ENCODE results near the gene WDR46. TPM values are rescaled to one million over a fixed set of nuclear protein-coding genes. Genes with fewer than 3 reads are reported as not detected.
A peak's percentile ranks its signal among the peaks of the same experiment; 100 is the strongest.
"Not testable (repeated sequence)": the region's sequence is repeated elsewhere in the genome, so short reads cannot be mapped to it uniquely, and the experiment has no call there.

The WDR46 gene
- total RNA-seq, 1 experiment from 2014 or later, result 92.5 TPM

GRCh38 chr6:33294086-33294823 lies 5.2 kb upstream of the WDR46 start:
- in situ Hi-C loops (cut with HindIII; ENCODE audit: low pct_unique_long_range_greater_than_20kb, low sequenced_read_pairs), result no loop called here
- DNase-seq (ENCODE audit: low read depth), result no peak

DNA sequence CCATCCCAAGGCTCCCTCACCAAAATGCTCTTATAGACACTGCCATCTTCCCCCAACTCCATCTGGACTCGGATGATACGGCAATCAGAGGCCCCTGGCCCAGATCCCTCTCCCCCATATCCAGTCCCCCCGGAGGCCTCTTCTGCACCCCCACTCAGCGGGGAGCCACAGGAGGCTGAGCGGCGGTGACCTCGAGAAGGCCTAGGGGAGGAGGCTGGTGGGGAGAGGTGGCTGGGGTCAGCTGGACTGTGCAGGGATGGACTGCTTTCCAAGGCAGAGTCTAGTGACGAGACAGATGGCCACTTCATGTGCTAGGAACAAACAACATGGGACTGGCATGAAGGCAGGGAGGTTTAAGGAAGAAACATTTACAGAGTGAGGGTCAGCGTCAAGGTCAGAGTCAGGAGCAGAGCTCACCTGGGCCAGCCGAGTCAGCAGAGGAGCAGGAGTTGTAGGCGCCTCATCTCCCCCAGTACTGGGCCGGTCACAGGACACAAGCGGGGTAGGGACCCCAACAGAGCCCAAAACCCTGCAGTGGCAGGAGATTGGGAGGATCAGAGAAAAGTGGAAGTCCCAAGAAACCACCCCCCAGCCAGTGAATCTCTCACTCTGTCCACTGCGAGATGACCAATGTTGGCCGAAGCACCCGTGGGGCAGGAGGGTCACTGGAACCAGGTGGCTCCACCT lies 4.1 kb upstream of the WDR46 start:
- in situ Hi-C loops (cut with HindIII; ENCODE audit: low pct_unique_long_range_greater_than_20kb, low sequenced_read_pairs), result no loop called here
- no peak for DNase-seq (ENCODE audit: low read depth)

GRCh38 chr6:33290459-33290858 lies 1.4 kb upstream of the WDR46 start:
- DNase-seq (ENCODE audit: low read depth), result no peak
- in situ Hi-C loops (cut with HindIII; ENCODE audit: low pct_unique_long_range_greater_than_20kb, low sequenced_read_pairs), result no loop called here

DNA sequence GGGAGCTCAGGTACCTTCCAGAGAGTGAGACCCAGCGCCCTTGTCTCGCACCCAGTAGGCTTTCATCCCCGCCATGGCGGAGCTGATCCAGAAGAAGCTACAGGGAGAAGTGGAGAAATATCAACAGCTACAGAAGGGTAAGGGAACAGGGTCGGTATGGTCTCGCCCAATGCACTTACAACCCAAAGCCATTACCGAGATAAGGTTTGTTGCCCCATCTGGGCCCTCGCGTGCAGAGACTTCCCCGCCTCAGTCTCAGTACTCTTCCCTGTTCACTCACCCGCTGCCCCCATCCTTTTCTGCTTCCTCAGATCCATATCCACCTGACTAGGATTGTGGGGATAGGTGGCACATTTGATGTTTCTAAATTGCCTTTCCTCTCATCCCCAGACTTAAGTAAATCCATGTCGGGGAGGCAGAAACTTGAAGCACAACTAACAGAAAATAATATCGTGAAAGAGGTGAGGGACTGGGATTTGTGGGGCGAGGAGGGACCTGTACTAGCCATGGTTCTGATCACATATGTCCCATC lies 811 bp upstream of the WDR46 start:
- DNase-seq (ENCODE audit: low read depth), result no peak
- in situ Hi-C loops (cut with HindIII; ENCODE audit: low pct_unique_long_range_greater_than_20kb, low sequenced_read_pairs), result no loop called here

DNA sequence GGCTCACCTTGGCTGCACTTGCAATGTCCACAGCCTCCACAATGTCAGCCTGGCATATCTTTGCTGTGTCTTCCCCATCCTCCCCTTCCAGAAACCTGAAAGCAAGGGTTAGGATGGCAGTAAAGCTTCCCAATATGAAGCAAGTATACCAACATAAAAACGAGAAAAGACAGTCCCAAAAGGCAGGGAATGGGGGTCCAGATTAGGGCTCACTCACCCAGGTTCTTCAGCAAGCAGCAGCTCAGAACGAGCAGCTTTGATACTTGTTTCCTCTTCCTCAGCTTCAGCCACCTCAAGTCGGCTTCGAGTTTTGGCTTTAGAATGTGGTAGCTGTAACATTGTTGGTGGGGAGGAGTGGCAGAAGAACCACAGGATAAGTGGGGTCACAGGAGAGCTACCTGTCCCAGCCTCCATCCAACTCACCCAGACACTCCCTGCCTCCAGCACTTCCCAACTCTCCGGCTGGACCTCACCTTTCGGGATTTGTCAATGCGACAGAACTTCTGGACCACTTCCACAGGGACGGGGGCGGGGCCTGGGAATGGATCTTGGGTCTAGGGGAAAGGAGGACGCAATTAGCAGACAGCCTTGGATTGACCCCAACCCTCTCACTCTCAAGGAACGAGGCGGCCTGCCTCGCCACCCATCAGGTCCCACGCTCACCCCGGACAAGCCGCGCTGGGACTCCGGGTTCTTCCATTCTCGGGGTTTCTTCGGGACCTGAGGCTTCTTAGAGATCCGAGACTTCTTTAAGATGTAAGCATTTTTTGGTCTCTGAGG lies 708 bp downstream of the WDR46 start:
- in situ Hi-C loops (cut with HindIII; ENCODE audit: low pct_unique_long_range_greater_than_20kb, low sequenced_read_pairs), result no loop called here
- DNase-seq (ENCODE audit: low read depth), result no peak

GRCh38 chr6:33286946-33287914 lies 1.8 kb downstream of the WDR46 start:
- in situ Hi-C loops (cut with HindIII; ENCODE audit: low pct_unique_long_range_greater_than_20kb, low sequenced_read_pairs), result no loop called here
- DNase-seq (ENCODE audit: low read depth), result no peak

DNA sequence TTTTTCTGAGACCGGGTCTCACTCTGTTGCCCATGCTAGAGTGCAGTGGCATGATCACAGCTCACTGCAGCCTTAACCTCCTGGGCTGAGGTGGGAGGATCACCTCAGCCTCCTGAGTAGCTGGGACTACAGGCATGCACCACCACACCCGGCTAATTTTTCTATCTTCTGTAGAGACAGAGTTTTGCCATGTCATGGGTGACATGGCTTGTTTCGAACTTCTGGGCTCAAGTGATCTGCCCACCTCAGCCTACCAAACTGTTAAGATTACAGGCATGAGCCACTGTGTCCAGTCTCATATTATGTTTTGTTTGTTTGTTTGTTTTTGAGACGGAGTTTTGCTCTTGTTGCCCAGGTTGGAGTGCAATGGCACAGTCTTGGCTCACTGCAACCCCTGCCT lies 3.8 kb downstream of the WDR46 start:
- in situ Hi-C loops (cut with HindIII; ENCODE audit: low pct_unique_long_range_greater_than_20kb, low sequenced_read_pairs); DNase-seq (ENCODE audit: low read depth): not testable (repeated sequence)

GRCh38 chr6:33280539-33280938 lies 8.5 kb downstream of the WDR46 start:
- in situ Hi-C loops (cut with HindIII; ENCODE audit: low pct_unique_long_range_greater_than_20kb, low sequenced_read_pairs), result no loop called here
- DNase-seq (ENCODE audit: low read depth), result no peak

DNA sequence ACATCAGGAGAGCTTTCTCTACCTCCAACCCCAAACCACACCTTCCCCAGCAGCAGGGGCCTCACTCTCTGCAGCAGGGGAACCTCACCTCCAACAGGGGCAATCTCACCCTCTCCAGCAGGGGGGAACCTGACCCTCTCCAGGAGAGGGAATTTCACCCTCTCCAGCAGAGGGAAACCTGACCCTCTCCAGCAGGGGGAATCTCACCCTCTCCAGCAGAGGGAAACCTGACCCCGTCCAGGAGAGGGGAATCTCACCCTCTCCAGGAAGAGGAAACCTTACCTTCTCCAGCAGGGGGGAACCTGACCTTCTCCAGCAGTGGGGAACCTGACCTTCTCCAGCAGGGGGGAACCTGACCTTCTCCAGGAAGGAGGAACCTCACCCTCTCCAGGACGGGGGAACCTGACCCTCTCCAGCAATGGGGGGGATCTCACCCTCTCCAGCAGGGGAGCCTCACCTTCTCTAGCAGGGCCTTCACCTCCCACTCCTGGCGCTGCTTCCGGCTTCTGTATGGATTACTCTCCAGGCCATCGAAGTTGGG lies 9.0 kb downstream of the WDR46 start:
- peak; percentile 59 for DNase-seq (ENCODE audit: low read depth)
- in situ Hi-C loops (cut with HindIII; ENCODE audit: low pct_unique_long_range_greater_than_20kb, low sequenced_read_pairs), result no loop called here

DNA sequence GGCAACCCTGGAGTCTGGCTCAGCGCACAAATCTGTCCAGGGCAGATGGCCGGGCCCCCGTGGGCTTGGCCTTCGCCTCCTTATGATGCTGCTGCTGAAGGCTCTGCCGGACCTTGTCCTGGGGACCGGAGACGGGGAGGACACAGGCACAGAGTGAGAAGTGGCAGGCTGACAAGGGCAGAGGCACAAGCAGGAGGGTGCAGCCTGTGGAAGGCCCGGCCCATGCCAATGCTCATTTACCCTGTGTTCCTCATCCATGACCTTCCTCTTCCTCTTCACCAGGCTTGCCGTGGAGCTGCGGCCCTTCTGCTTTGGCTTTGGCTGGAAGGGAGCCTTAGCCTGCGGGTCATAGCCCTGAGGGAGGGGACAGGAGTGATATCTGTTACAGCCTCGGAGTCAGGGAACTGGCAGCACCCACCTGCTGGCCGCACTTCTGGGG lies 9.8 kb downstream of the WDR46 start:
- no peak for DNase-seq (ENCODE audit: low read depth)
- in situ Hi-C loops (cut with HindIII; ENCODE audit: low pct_unique_long_range_greater_than_20kb, low sequenced_read_pairs), result no loop called here

- no peak for DNase-seq (ENCODE audit: low read depth)
- in situ Hi-C loops (cut with HindIII; ENCODE audit: low pct_unique_long_range_greater_than_20kb, low sequenced_read_pairs), result no loop called here
Observed at GRCh38 chr6:33278810-33279209, 10.2 kb downstream of the WDR46 start.

- in situ Hi-C loops (cut with HindIII; ENCODE audit: low pct_unique_long_range_greater_than_20kb, low sequenced_read_pairs), result no loop called here
- no peak for DNase-seq (ENCODE audit: low read depth)
Observed at GRCh38 chr6:33278392-33278741, 10.7 kb downstream of the WDR46 start.

- in situ Hi-C loops (cut with HindIII; ENCODE audit: low pct_unique_long_range_greater_than_20kb, low sequenced_read_pairs), result no loop called here
- DNase-seq (ENCODE audit: low read depth), result no peak
Observed at GRCh38 chr6:33277663-33278391, 11.2 kb downstream of the WDR46 start.

DNA sequence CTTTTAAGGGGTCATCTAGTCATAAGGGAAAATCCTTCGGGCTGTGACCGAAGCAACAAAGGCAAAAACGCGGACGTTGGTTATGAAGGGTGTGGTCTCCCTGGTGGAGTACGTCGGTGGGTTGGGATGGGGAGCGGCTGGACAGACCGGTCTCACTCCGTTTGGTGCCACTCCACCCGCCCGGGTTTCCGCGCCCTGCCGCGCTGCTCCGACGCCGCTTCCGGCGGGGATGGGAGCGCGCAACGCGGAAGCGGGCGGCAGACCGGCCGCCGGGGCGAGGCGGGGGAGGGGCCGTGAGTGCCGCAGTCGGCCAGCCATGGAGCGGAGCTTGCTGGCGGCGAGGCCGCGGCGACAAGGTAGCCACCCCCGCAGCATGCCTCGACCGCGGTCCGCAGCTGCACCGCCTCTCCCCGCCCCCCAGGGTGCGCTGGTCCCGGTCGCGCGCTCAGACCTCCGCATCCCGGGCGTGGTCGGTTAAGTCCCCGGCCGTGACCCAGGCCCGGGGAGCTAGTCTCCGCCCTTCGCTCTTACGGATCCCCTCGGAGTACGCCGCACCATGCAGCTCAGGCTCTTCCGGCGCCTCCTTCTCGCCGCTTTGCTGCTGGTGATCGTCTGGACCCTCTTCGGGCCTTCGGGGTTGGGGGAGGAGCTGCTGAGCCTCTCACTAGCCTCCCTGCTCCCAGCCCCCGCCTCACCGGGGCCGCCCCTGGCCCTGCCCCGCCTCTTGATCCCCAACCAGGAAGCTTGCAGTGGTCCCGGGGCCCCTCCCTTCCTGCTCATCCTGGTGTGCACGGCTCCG lies 12.0 kb downstream of the WDR46 start, which contains the start of gene B3GALT4:
Gene B3GALT4, plus strand, starts transcription at position 260 of the 799 bp plus-strand sequence. Its CDS starts 297 bp downstream, at position 557.
- DNase-seq (ENCODE audit: low read depth), result no peak
- in situ Hi-C loops (cut with HindIII; ENCODE audit: low pct_unique_long_range_greater_than_20kb, low sequenced_read_pairs), result no loop called here

- in situ Hi-C loops (cut with HindIII; ENCODE audit: low pct_unique_long_range_greater_than_20kb, low sequenced_read_pairs), result no loop called here
- no peak for DNase-seq (ENCODE audit: low read depth)
Observed at GRCh38 chr6:33276581-33276863, 12.5 kb downstream of the WDR46 start.

DNA sequence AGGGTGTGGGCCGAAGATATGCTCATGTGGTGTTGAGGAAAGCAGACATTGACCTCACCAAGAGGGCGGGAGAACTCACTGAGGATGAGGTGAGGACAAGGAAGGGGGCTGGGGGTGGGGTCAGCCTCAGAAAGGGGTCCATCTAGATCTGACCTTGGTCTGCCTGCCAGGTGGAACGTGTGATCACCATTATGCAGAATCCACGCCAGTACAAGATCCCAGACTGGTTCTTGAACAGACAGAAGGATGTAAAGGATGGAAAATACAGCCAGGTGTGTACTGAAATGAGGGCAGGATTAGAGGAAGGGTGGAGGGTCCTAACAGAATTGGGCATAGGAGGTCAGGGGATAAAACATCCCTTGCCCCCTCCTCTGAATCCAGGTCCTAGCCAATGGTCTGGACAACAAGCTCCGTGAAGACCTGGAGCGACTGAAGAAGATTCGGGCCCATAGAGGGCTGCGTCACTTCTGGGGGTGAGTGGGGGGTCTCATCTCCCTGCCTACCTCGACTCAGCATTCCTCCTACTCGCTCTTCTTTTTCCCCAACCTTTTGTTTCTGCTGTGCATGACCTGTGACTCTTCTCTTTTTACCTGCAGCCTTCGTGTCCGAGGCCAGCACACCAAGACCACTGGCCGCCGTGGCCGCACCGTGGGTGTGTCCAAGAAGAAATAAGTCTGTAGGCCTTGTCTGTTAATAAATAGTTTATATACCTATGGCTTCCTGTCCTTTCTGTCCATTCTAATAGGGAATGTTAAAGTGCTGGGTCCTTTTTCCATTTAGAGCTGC lies 13.1 kb downstream of the WDR46 start:
- DNase-seq (ENCODE audit: low read depth); in situ Hi-C loops (cut with HindIII; ENCODE audit: low pct_unique_long_range_greater_than_20kb, low sequenced_read_pairs): not testable (repeated sequence)

All from Caki2 (cell line).